Measurements from ENCODE around the gene STK11.

- TF ChIP-seq CTCF (IDR thresholded peaks at IDR 0.05) (no peak), ZFX (IDR thresholded peaks at IDR 0.05; ENCODE audit: borderline replicate concordance) (no peak)
Measured at GRCh38 chr19:1224847-1225246, 19.3 kb downstream of the STK11 start.

All from 22Rv1 (cell line).